Prostate gland (tissue), 2 donors: Measurements from ENCODE around the gene ANO6. TPM values are rescaled to one million over a fixed set of nuclear protein-coding genes. Genes with fewer than 3 reads are reported as not detected.

Source experiments
- DNase-seq: peaks from one replicate; pipeline ENCODE4 v3.0.0-alpha.2; 2019; ENCODE audit warnings: low spot score
- H3K27ac ChIP-seq, 2 donors: fragments of 200-600 bp; sonication (generic); 2 replicates each; pipeline ENCODE4 v1.5.1; 2017 to 2019
- H3K27me3 ChIP-seq: fragments of 200-600 bp; sonication (generic); replicated peaks from 2 replicates; pipeline ENCODE4 v1.5.1; 2019; ENCODE audit not compliant: insufficient read depth
- H3K36me3 ChIP-seq, 2 donors: fragments of 200-600 bp; sonication (generic); 1 replicate in 1 of 2; 2 replicates in 1 of 2; pipeline versions ENCODE4 v1.5.1 to v1.8.1; 2017 to 2019
- H3K4me1 ChIP-seq: fragments of 200-600 bp; sonication (generic); replicated peaks from 2 replicates; pipeline ENCODE4 v1.5.1; 2019
- H3K4me3 ChIP-seq, 2 donors: fragments of 200-600 bp; sonication (generic); 2 replicates each; pipeline ENCODE4 v1.5.1; 2017 to 2019
- H3K9me3 ChIP-seq: fragments of 200-600 bp; sonication (generic); 2 replicates; pipeline ENCODE4 v1.5.1; 2017
- CTCF ChIP-seq, 4 experiments: fragments of 200-600 bp in 2 of 4; fragments of 450-650 bp in 2 of 4; sonication (generic) in 2 of 4; IDR thresholded peaks; 1 replicate in 3 of 4; 2 replicates in 1 of 4; pipeline ENCODE4 v1.5.1; 2016 to 2019; ENCODE audit warnings: antibody characterized with exemption in 4 of 4, mild to moderate bottlenecking in 2 of 4, moderate library complexity in 2 of 4
- POLR2A ChIP-seq: fragments of 450-650 bp; IDR thresholded peaks from one replicate; pipeline ENCODE4 v1.6.1; 2016; ENCODE audit warnings: antibody characterized with exemption, mild to moderate bottlenecking
- POLR2AphosphoS5 ChIP-seq: sonication (generic); formaldehyde crosslinking; IDR thresholded peaks from one replicate; pipeline ENCODE4 v1.6.1; 2017; ENCODE audit warnings: antibody characterized with exemption
- WGBS: methylation state at CpG from one replicate; pipeline ENCODE4 v1.1.5; 2018; 5-methylcytosine and 5-hydroxymethylcytosine counted together
- intact Hi-C: fragments of 100-400 bp; cut with DNase I; formaldehyde crosslinking; loops from one replicate; pipeline ENCODE4 v1.14.2; 2022
- total RNA-seq, 2 donors: library from RNA; depleted of rRNA; stranded (reverse); fragments of >200 nt; gene quantifications; one replicate each; pipeline ENCODE4 v1.1.0, GENCODE V29; 2016

Gene ANO6
- total RNA-seq, 2 donors from 2014 or later = 36.8 to 78.8 TPM

GRCh38 chr12:45368841-45369489 is 153.1 kb downstream of the ANO6 start:
- WGBS = 81% methylated on average over 3 of the region's 3 CpGs
- H3K36me3 ChIP-seq = no peaks in the 10 kb centered on the region
- H3K4me1 ChIP-seq = no peaks in the 10 kb centered on the region
- no peak overlapping the region for H3K27ac ChIP-seq
- intact Hi-C loops = no loop called here
- TF ChIP-seq CTCF (IDR thresholded peaks at IDR 0.05) (no peak), POLR2A (no peak), POLR2AphosphoS5 (no peak)
- DNase-seq = no peak
- no peak overlapping the region for H3K4me3 ChIP-seq
- no peaks in the 10 kb centered on the region for H3K27me3 ChIP-seq
- no peaks in the 10 kb centered on the region for H3K9me3 ChIP-seq

- H3K36me3 ChIP-seq = no peaks in the 10 kb centered on the region
- no peak overlapping the region for H3K27ac ChIP-seq
- H3K27me3 ChIP-seq = no peaks in the 10 kb centered on the region
- 83% methylated on average over 1 of the region's 1 CpG for WGBS
- no peak overlapping the region for H3K4me3 ChIP-seq
- no peak for DNase-seq
- TF ChIP-seq POLR2A (no peak), CTCF (IDR thresholded peaks at IDR 0.05) (no peak), POLR2AphosphoS5 (no peak)
- H3K4me1 ChIP-seq = no peaks in the 10 kb centered on the region
- no peaks in the 10 kb centered on the region for H3K9me3 ChIP-seq
- intact Hi-C loops = no loop called here
These were observed 161.9 kb downstream of the ANO6 start for GRCh38 chr12:45377815-45378214.

- H3K27ac ChIP-seq = no peak overlapping the region
- H3K4me1 ChIP-seq = no peaks in the 10 kb centered on the region
- intact Hi-C loops = no loop called here
- TF ChIP-seq POLR2AphosphoS5 = no peak
- no peak for TF ChIP-seq CTCF (IDR thresholded peaks at IDR 0.05)
- no peak for TF ChIP-seq POLR2A
- H3K4me3 ChIP-seq = no peak overlapping the region
- H3K9me3 ChIP-seq = no peaks in the 10 kb centered on the region
- no peaks in the 10 kb centered on the region for H3K36me3 ChIP-seq
- H3K27me3 ChIP-seq = no peaks in the 10 kb centered on the region
- DNase-seq = no peak
- 83% methylated on average over 5 of the region's 5 CpGs for WGBS
These were observed 163.4 kb downstream of the ANO6 start for GRCh38 chr12:45379261-45379660.

GRCh38 chr12:45381351-45381750 is 165.5 kb downstream of the ANO6 start:
- no peaks in the 10 kb centered on the region for H3K4me1 ChIP-seq
- intact Hi-C loops = no loop called here
- 96% methylated on average over 4 of the region's 4 CpGs for WGBS
- DNase-seq = no peak
- no peaks in the 10 kb centered on the region for H3K9me3 ChIP-seq
- H3K27me3 ChIP-seq = no peaks in the 10 kb centered on the region
- no peak overlapping the region for H3K27ac ChIP-seq
- no peaks in the 10 kb centered on the region for H3K36me3 ChIP-seq
- no peak for TF ChIP-seq POLR2A
- no peak for TF ChIP-seq CTCF (IDR thresholded peaks at IDR 0.05)
- TF ChIP-seq POLR2AphosphoS5 = no peak
- no peak overlapping the region for H3K4me3 ChIP-seq

GRCh38 chr12:45388545-45388944 is 172.7 kb downstream of the ANO6 start:
- Histone ChIP-seq H3K27ac (no peak overlapping the region), H3K36me3 (no peaks in the 10 kb centered on the region), H3K9me3 (no peaks in the 10 kb centered on the region), H3K4me3 (no peak overlapping the region), H3K27me3 (no peaks in the 10 kb centered on the region), H3K4me1 (no peaks in the 10 kb centered on the region)
- WGBS = 14% methylated on average over 1 of the region's 1 CpG
- DNase-seq = peak; percentile 10
- intact Hi-C loops = loop anchor here (5.0 kb wide), 2 partner anchors 171 to 206 kb away; partner anchors contain the start of gene ANO6
- TF ChIP-seq POLR2AphosphoS5 (no peak), CTCF (IDR thresholded peaks at IDR 0.05) (peak; percentile 18 to 62 (median 46))
